H1 (cell line): Measurements from ENCODE around the gene RAD51B.

Source experiments
- CBX8 ChIP-seq: fragments of 300-800, 300-1000 bp; sonication (generic); IDR thresholded peaks from 2 replicates; pipeline ENCODE4 v1.7.1; 2016; ENCODE audit warnings: low read depth, low read length, borderline replicate concordance
- CTCF ChIP-seq, 3 experiments: IDR thresholded peaks; 1 replicate in 2 of 3; 2 replicates in 1 of 3; pipeline versions ENCODE4 v1.5.1 to v1.6.1; 2011; ENCODE audit warnings: low read length in 3 of 3, mild to moderate bottlenecking in 3 of 3, inconsistent platforms in 2 of 3, low read depth in 1 of 3, moderate library complexity in 1 of 3; ENCODE audit not compliant: insufficient read depth in 1 of 3; ENCODE audit errors: control extremely low read depth in 1 of 3
- EP300 ChIP-seq, 2 experiments: IDR thresholded peaks; 1 replicate in 1 of 2; 2 replicates in 1 of 2; pipeline ENCODE4 v1.6.1; 2011 to 2012; ENCODE audit warnings: low read depth in 2 of 2, low read length in 2 of 2, mild to moderate bottlenecking in 2 of 2, borderline replicate concordance in 1 of 2, inconsistent platforms in 1 of 2, moderate library complexity in 1 of 2
- GTF2F1 ChIP-seq: IDR thresholded peaks from 2 replicates; pipeline ENCODE4 v1.6.1; 2012; ENCODE audit warnings: low read depth, low read length, improper control_type of control experiment, borderline replicate concordance
- POLR2AphosphoS5 ChIP-seq: IDR thresholded peaks from 2 replicates; pipeline ENCODE4 v1.6.1; 2011; ENCODE audit warnings: low read depth, low read length
- SP1 ChIP-seq: IDR thresholded peaks from 2 replicates; pipeline ENCODE4 v1.6.1; 2011; ENCODE audit warnings: low read depth, low read length

DNA sequence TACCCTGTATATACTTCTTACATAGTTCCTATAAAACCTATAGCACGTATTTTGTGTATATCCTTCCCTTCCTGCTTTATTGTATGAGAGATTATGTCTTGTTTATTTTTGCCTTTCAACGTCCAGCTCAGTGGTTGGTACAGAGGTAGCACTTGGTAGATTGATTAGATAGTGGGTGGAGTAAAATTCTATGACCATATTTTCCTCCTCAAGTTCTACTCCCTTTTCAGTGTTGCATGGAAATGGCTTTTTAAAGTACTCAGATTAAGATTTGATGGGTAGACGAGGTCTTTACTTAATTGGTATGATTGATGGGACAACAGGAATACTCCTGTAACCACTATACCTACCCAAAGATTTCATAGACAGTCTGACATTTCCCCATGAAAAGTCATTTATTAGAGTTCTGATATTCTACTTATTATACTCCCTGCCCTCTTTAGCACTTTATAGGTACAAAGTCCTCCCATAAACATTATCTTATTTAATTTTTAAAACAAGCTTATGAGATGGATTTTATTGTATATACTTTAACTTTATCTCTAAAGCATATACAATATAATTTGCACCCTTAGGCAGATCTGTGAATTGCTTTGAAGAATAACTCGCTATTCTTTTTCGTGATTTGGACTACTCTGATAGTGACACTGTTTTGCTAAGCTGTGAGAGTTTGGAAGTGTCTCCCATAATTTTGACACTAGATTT lies 348.0 kb downstream of the RAD51B start:
- TF ChIP-seq CTCF (IDR thresholded peaks at IDR 0.05; ENCODE audit: control extremely low read depth in 1 of 3, insufficient read depth in 1 of 3, low read depth in 1 of 3, low read length in 3 of 3): no peak
- TF ChIP-seq SP1: no peak
- TF ChIP-seq GTF2F1: no peak
- no peak for TF ChIP-seq EP300 (IDR thresholded peaks at IDR 0.05; ENCODE audit: borderline replicate concordance in 1 of 2, low read depth in 2 of 2, low read length in 2 of 2)
- no peak for TF ChIP-seq CBX8
- TF ChIP-seq POLR2AphosphoS5: no peak
